Progenitor cell of endocrine pancreas (in vitro differentiated cells): Measurements from ENCODE around the gene PPP1R36. TPM values are rescaled to one million over a fixed set of nuclear protein-coding genes. Genes with fewer than 3 reads are reported as not detected.
"Not testable (repeated sequence)": the region's sequence is repeated elsewhere in the genome, so short reads cannot be mapped to it uniquely, and the experiment has no call there.

ENCODE experiments used
- DNase-seq: peaks from one replicate; pipeline ENCODE4 v3.0.0; 2021; ENCODE audit warnings: low spot score; ENCODE audit not compliant: unreplicated experiment
- H3K27ac Mint-ChIP-seq: 2 replicates; pipeline ENCODE4 v1.8.0; 2021; ENCODE audit warnings: mild to moderate bottlenecking, moderate library complexity, mixed read lengths
- H3K27me3 Mint-ChIP-seq: 2 replicates; pipeline ENCODE4 v1.8.0; 2021; ENCODE audit warnings: mixed read lengths
- H3K36me3 Mint-ChIP-seq: 2 replicates; pipeline ENCODE4 v1.8.0; 2022; ENCODE audit warnings: mixed read lengths; ENCODE audit not compliant: insufficient read depth
- H3K4me1 Mint-ChIP-seq: 2 replicates; pipeline ENCODE4 v1.8.0; 2021; ENCODE audit warnings: low read depth, mixed read lengths
- H3K4me3 Mint-ChIP-seq: 2 replicates; pipeline ENCODE4 v1.8.0; 2021; ENCODE audit warnings: low read depth, mild to moderate bottlenecking, moderate library complexity, mixed read lengths
- H3K9me3 Mint-ChIP-seq: 2 replicates; pipeline ENCODE4 v1.8.0; 2021; ENCODE audit warnings: low read depth, mixed read lengths
- total RNA-seq: library from RNA; stranded (reverse); gene quantifications from 2 replicates; pipeline ENCODE4 v1.2.1, GENCODE V29; 2021
- TF ChIP-seq, protein P1 (sequence below): fragments of 200-600 bp; sonication (generic); IDR thresholded peaks from one replicate; pipeline ENCODE4 v1.5.0; 2021; ENCODE audit warnings: antibody characterized with exemption, mild to moderate bottlenecking; ENCODE audit not compliant: unreplicated experiment

Gene PPP1R36
- total RNA-seq, 1 donor from 2014 or later = 0.79 TPM

DNA sequence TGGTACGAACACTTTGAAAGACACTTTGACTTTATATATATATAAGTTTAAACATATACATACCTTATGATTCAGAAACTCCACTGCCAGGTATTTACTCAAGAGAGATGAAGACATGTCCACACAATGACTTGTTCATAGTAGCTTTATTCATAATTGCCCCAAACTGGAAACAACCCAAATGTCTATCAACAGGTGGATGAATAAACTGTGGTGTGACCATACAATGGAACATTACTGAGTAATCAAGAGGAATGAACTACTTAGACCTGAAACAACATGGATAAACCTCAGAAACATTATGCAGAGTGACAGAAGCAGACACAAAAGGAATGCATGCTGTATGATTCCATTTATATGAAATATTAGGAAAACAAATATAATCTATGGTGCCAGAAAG lies 71.1 kb downstream of the PPP1R36 start:
- Mint-ChIP-seq H3K4me1 (peaks cover 12% of the 10 kb centered on the region), H3K27me3 (peaks cover 4% of the 10 kb centered on the region), H3K27ac (no peak overlapping the region), H3K9me3 (no peaks in the 10 kb centered on the region), H3K4me3 (no peak overlapping the region), H3K36me3 (no peaks in the 10 kb centered on the region)
- TF ChIP-seq, protein P1, sequence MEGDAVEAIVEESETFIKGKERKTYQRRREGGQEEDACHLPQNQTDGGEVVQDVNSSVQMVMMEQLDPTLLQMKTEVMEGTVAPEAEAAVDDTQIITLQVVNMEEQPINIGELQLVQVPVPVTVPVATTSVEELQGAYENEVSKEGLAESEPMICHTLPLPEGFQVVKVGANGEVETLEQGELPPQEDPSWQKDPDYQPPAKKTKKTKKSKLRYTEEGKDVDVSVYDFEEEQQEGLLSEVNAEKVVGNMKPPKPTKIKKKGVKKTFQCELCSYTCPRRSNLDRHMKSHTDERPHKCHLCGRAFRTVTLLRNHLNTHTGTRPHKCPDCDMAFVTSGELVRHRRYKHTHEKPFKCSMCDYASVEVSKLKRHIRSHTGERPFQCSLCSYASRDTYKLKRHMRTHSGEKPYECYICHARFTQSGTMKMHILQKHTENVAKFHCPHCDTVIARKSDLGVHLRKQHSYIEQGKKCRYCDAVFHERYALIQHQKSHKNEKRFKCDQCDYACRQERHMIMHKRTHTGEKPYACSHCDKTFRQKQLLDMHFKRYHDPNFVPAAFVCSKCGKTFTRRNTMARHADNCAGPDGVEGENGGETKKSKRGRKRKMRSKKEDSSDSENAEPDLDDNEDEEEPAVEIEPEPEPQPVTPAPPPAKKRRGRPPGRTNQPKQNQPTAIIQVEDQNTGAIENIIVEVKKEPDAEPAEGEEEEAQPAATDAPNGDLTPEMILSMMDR = no peak
- no peak for DNase-seq

DNA sequence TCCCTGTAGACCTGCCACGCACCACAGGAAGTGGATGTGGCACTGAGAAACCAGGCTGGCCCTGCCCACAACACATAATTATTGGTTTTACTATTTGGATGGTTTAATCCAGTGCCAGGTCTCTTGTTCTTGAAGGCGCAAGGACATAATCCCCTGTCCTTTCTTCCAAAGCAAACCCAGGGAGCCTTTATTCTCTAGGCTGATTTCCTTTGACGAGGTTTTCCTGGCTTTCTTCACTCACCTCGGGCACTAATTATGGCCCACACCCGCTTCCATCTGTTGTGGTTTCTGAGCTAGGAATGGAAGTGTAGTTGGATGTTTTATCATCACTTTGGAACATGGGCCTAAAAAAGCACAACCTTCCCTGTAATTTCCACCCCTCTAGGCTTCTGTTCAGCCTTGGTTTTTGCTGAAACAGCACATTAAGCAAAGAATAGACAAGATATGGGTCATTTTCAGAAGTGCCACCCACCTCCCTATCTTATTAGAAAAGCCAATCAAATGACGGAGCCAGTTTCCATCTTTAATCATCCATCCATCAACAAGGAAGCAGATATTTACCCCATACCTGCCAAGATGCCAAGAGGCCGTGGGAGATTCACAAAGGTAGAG lies 73.9 kb downstream of the PPP1R36 start:
- H3K27ac Mint-ChIP-seq = no peak overlapping the region
- no peaks in the 10 kb centered on the region for H3K9me3 Mint-ChIP-seq
- H3K4me3 Mint-ChIP-seq = no peak overlapping the region
- H3K27me3 Mint-ChIP-seq = peaks cover 4% of the 10 kb centered on the region
- peaks cover 15% of the 10 kb centered on the region for H3K4me1 Mint-ChIP-seq
- TF ChIP-seq, protein P1 = no peak
- no peak for DNase-seq
- no peaks in the 10 kb centered on the region for H3K36me3 Mint-ChIP-seq

DNA sequence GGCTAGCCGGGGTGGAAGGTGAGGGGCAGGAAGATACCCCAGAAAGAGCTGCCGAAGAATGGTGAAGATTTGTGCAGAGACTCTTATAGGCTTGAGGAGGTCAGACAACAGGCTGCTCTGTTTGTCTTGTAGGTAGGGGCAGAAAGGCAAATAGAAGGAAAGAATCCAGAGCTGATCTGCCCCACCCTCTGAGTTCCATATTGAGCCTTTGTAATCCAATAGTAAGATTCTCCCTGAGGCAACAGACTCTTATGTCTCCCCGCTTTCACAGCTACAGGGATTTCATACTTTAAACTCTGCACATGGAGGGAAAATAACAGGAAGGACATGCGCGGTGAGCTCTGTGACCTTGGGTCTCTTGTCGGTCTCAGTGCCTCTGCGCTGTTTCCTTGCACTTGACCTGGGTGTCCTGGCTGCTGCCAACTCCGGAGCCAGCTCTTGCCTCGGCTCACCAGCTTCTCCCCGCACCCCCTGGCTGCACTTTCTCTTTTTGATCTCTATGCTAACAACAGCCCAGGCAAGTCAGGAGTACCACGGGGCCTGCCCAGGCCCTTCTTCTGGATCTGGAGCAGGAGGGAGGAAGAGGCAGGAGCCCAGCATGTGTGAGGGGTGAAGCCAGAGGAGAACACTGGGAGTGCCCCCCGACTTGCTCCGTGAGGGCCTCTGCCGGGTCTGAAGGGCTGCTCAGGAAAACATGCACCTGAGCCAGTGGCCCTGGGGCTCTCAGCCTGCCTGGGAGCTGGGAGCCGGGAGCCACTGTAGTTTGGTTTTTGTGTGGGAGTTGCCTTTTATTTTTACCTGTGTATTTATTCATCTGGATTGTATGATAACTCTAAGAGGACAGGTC lies 75.8 kb downstream of the PPP1R36 start:
- peak overlapping the region; percentile 23 for H3K27ac Mint-ChIP-seq
- H3K9me3 Mint-ChIP-seq = no peaks in the 10 kb centered on the region
- peaks cover 17% of the 10 kb centered on the region for H3K4me1 Mint-ChIP-seq
- no peak for DNase-seq
- no peak overlapping the region for H3K4me3 Mint-ChIP-seq
- TF ChIP-seq, protein P1 = no peak
- H3K36me3 Mint-ChIP-seq = no peaks in the 10 kb centered on the region
- peaks cover 4% of the 10 kb centered on the region for H3K27me3 Mint-ChIP-seq

DNA sequence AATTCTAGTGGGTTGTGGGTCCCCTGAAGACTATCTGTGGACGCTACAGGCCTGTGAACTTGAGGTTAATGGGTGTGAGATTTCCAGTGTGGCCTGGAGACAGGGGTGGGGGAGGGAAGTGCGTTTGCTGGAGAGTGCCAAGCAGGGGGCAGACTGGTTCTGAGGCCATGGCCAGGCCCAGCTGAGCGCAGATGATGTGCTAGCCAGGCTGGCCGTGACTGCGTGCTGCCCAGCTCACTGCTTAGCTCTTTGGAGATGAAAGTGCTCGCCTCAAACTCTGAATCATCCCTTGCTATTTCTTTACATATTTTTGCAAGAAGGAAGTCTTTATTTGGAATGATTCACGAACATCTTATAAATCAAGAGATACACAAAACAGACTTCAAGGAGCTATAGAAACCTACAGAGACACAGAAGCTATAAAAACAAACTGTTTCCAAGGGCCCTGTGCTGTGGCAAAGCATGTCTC lies 79.2 kb downstream of the PPP1R36 start:
- Mint-ChIP-seq H3K9me3 (no peaks in the 10 kb centered on the region), H3K4me1 (peaks cover 17% of the 10 kb centered on the region)
- no peak for DNase-seq

DNA sequence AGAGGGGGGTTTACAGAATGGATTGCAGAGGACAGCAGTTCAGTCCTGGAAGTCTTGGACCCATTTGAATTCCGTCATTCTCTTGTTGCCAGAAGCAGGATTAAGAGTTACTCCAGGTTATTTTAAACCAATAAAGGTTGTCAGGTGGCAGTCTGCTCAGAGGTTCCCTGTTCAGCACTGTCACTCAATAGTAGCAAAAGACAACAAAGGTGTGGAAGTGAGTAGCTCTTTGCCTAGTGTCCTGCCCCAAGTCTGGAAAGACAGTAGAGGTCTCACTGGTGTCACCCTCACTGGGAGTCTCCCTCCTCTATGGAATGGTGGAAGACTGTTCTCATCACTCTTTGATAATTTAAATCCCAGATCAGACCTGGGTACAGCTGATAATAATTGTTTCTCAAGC lies 81.0 kb downstream of the PPP1R36 start:
- H3K4me3 Mint-ChIP-seq = no peak overlapping the region
- H3K27me3 Mint-ChIP-seq = no peaks in the 10 kb centered on the region
- no peak overlapping the region for H3K27ac Mint-ChIP-seq
- TF ChIP-seq, protein P1 = no peak
- no peaks in the 10 kb centered on the region for H3K36me3 Mint-ChIP-seq
- peaks cover 7% of the 10 kb centered on the region for H3K4me1 Mint-ChIP-seq
- no peak for DNase-seq
- H3K9me3 Mint-ChIP-seq = no peaks in the 10 kb centered on the region

More for the DNA sequence above, 79.2 kb downstream of the PPP1R36 start:
- H3K4me3 Mint-ChIP-seq = no peak overlapping the region
- H3K36me3 Mint-ChIP-seq = no peaks in the 10 kb centered on the region
- TF ChIP-seq, protein P1 = no peak
- H3K27me3 Mint-ChIP-seq = peaks cover 2% of the 10 kb centered on the region
- H3K27ac Mint-ChIP-seq = no peak overlapping the region

DNA sequence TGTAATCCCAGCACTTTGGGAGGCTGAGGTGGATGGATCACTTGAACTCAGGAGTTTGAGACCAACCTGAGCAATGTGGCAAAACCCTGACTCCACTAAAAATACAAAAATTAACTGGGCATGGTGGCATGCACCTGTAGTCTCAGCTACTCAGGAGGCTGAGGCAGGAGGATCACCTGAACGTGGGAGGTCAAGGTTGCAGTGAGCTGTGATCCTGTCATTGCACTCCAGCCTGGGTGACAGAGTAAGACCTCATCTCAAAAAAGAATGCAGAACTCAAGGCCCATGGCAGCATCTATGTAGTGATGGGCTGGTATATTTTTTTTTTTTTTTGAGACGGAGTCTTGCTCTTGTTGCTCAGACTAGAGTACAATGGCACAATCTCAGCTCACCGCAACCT lies 81.5 kb downstream of the PPP1R36 start:
- DNase-seq, H3K36me3 Mint-ChIP-seq, H3K27ac Mint-ChIP-seq, H3K9me3 Mint-ChIP-seq, H3K4me3 Mint-ChIP-seq, H3K27me3 Mint-ChIP-seq, H3K4me1 Mint-ChIP-seq: not testable (repeated sequence)
